Right lobe of liver (tissue), 4 donors: ENCODE results near the gene ZFP92.

Experiments
- POLR2A ChIP-seq: fragments of 450-650 bp; IDR thresholded peaks from one replicate; pipeline ENCODE4 v1.6.1; 2017; ENCODE audit warnings: antibody characterized with exemption, mild to moderate bottlenecking
- TF ChIP-seq, protein P1 (sequence below), 4 donors: fragments of 200-600 bp in 3 of 4; fragments of 450-650 bp in 1 of 4; IDR thresholded peaks; one replicate each; pipeline versions ENCODE4 v1.5.1 to v1.8.0; 2016 to 2022; ENCODE audit warnings: antibody characterized with exemption in 4 of 4, mild to moderate bottlenecking in 2 of 4
- donor health status: DM: no; HTN: no; CAD: no.
- donor health status: DM: no; HTN: no; CAD: no.
- donor health status: DM: no; HTN: yes; CAD: no.

DNA sequence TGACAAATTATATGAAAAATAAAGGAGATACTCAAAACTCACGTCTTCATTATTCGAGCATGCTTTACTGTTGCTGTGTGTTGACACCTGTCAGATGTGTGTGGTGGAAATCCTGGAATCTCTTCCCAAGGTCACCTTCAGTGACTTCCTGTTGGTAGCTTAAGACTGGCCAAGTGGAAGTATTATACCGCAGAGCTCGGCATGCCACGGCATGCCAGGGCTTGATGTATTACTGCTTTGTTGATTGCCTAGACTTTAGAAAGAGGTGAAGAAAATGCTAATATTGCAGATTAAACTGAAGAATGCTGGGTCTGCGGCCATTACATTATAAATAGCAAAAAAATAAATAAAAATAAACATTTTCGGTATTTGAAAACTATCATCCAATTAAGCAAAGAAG is 30.0 kb downstream of the ZFP92 start:
- TF ChIP-seq POLR2A: no peak
- TF ChIP-seq, protein P1, sequence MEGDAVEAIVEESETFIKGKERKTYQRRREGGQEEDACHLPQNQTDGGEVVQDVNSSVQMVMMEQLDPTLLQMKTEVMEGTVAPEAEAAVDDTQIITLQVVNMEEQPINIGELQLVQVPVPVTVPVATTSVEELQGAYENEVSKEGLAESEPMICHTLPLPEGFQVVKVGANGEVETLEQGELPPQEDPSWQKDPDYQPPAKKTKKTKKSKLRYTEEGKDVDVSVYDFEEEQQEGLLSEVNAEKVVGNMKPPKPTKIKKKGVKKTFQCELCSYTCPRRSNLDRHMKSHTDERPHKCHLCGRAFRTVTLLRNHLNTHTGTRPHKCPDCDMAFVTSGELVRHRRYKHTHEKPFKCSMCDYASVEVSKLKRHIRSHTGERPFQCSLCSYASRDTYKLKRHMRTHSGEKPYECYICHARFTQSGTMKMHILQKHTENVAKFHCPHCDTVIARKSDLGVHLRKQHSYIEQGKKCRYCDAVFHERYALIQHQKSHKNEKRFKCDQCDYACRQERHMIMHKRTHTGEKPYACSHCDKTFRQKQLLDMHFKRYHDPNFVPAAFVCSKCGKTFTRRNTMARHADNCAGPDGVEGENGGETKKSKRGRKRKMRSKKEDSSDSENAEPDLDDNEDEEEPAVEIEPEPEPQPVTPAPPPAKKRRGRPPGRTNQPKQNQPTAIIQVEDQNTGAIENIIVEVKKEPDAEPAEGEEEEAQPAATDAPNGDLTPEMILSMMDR (IDR thresholded peaks at IDR 0.05): no peak
